Spleen (tissue), 11 donors: ENCODE measurements around the gene MLLT10. TPM values are rescaled to one million over a fixed set of nuclear protein-coding genes. Genes with fewer than 3 reads are reported as not detected.

ENCODE experiments used
- DNase-seq: peaks from one replicate; pipeline ENCODE4 v3.0.0-alpha.2; 2020
- H3K27ac ChIP-seq, 8 donors: fragments of 200-600 bp; sonication (generic) in 7 of 8; 1 replicate in 4 of 8; 2 replicates in 4 of 8; pipeline versions ENCODE4 v1.5.0 to v1.8.0; 2016 to 2021; ENCODE audit warnings: inconsistent platforms in 4 of 8, mild to moderate bottlenecking in 4 of 8, moderate library complexity in 1 of 8
- H3K27me3 ChIP-seq, 7 donors: fragments of 200-600 bp; sonication (generic) in 6 of 7; replicated peaks in 1 of 7; 1 replicate in 4 of 7; 2 replicates in 3 of 7; pipeline versions ENCODE4 v1.5.0 to v1.8.0; 2016 to 2021; ENCODE audit warnings: inconsistent platforms in 3 of 7, mild to moderate bottlenecking in 1 of 7
- H3K36me3 ChIP-seq, 6 donors: fragments of 200-600 bp; sonication (generic) in 5 of 6; 1 replicate in 4 of 6; 2 replicates in 2 of 6; pipeline versions ENCODE4 v1.5.0 to v1.8.0; 2016 to 2021; ENCODE audit warnings: inconsistent platforms in 2 of 6
- H3K4me1 ChIP-seq, 6 donors: fragments of 200-600 bp; sonication (generic) in 5 of 6; 1 replicate in 3 of 6; 2 replicates in 3 of 6; pipeline versions ENCODE4 v1.5.0 to v1.8.0; 2016 to 2021; ENCODE audit warnings: inconsistent platforms in 3 of 6
- H3K4me3 ChIP-seq, 8 donors: fragments of 200-600 bp; sonication (generic) in 7 of 8; 1 replicate in 4 of 8; 2 replicates in 4 of 8; pipeline versions ENCODE4 v1.5.0 to v1.8.0; 2016 to 2021; ENCODE audit warnings: inconsistent platforms in 4 of 8, mild to moderate bottlenecking in 4 of 8, moderate library complexity in 2 of 8
- H3K9me3 ChIP-seq, 8 donors: fragments of 200-600 bp; sonication (generic) in 7 of 8; 1 replicate in 4 of 8; 2 replicates in 4 of 8; pipeline versions ENCODE4 v1.5.0 to v1.8.0; 2016 to 2021; ENCODE audit warnings: inconsistent platforms in 4 of 8
- CTCF ChIP-seq, 11 experiments: fragments of 200-600 bp in 7 of 11; fragments of 450-650 bp in 4 of 11; sonication (generic) in 4 of 11; IDR thresholded peaks in 8 of 11; conservative IDR thresholded peaks in 3 of 11; 1 replicate in 7 of 11; 2 replicates in 4 of 11; pipeline versions ENCODE4 v1.4.0 to v1.8.0; 2016 to 2021; ENCODE audit warnings: antibody characterized with exemption in 11 of 11, inconsistent platforms in 4 of 11, mild to moderate bottlenecking in 1 of 11
- POLR2A ChIP-seq, 3 donors: fragments of 450-650 bp; IDR thresholded peaks; one replicate each; pipeline ENCODE4 v1.5.1; 2017; ENCODE audit warnings: antibody characterized with exemption in 3 of 3, mild to moderate bottlenecking in 1 of 3
- POLR2AphosphoS5 ChIP-seq, 3 donors: sonication (generic); formaldehyde crosslinking; IDR thresholded peaks; one replicate each; pipeline ENCODE4 v1.5.1; 2017; ENCODE audit warnings: antibody characterized with exemption in 3 of 3
- WGBS, 5 donors: extraction: QIAGEN DNeasy Blood & Tissue Kit in 3 of 5; methylation state at CpG; one replicate each; pipeline versions ENCODE4 v1.1.5 to v1.1.7; 2013 to 2018; 5-methylcytosine and 5-hydroxymethylcytosine counted together
- intact Hi-C: fragments of 100-400 bp; cut with DNase I; formaldehyde crosslinking; loops from one replicate; pipeline ENCODE4 v1.15.0; 2023; ENCODE audit warnings: low total_unique reads
- polyA plus RNA-seq, 3 donors: library from polyadenylated mRNA; stranded (reverse); fragments of 200-250 nt; gene quantifications; one replicate each; pipeline ENCODE4 v1.2.1, GENCODE V29; 2013
- total RNA-seq, 7 donors: library from RNA; depleted of rRNA in 3 of 7; stranded (reverse); fragments of >200 nt in 3 of 7; fragmentation: NEBNext Ultra II Directional in 4 of 7; extraction: Animal tissue kit (Norgen Biotek cat#: 25700) in 4 of 7; gene quantifications; one replicate each; pipeline versions ENCODE4 v1.1.0 to v1.2.1, GENCODE V29; 2016 to 2021
- donor health status: healthy with polysubstance abuse.
- donor health status: DM: no; HTN: no; CAD: no; lungs with moderate emphysema.
- donor health status: DM: no; HTN: no; CAD: no.
- donor health status: Bipolar disorder and iron deficiency.
- donor health status: healthy.
- donor health status: DM: no; HTN: no; CAD: no.
- donor health status: DM: yes; HTN: yes; CAD: no.

MLLT10 gene
- total and polyA plus RNA-seq, 10 donors = 9.5 to 58.1 (median 43.0) TPM

- no peak for TF ChIP-seq CTCF (IDR thresholded peaks at IDR 0.05 in 8 of 11, conservative IDR thresholded peaks at IDR 0.05 in 3 of 11)
- no peak for TF ChIP-seq POLR2A (IDR thresholded peaks at IDR 0.05)
- no peak for TF ChIP-seq POLR2AphosphoS5 (IDR thresholded peaks at IDR 0.05)
- H3K4me3 ChIP-seq = no peak overlapping the region
- intact Hi-C loops = no loop called here
- no peaks in the 10 kb centered on the region for H3K27me3 ChIP-seq
- H3K9me3 ChIP-seq = no peaks in the 10 kb centered on the region
- peaks cover 0 to 30% (median 4%) of the 10 kb centered on the region in 6 donors for H3K36me3 ChIP-seq
- no peak for DNase-seq
- 86 to 92% (median 89%) methylated on average over 25 to 26 of the region's 26 CpGs for WGBS, 5 donors
- H3K4me1 ChIP-seq = no peaks in the 10 kb centered on the region
- H3K27ac ChIP-seq = no peak overlapping the region
Measured at GRCh38 chr10:21751341-21752310, 217.6 kb downstream of the MLLT10 start.

GRCh38 chr10:21753497-21754270, 219.7 kb downstream of the MLLT10 start:
- Histone ChIP-seq H3K9me3 (no peaks in the 10 kb centered on the region), H3K27me3 (no peaks in the 10 kb centered on the region), H3K27ac (no peak overlapping the region), H3K4me1 (peaks cover 0 to 4% (median 0%) of the 10 kb centered on the region in 6 donors), H3K36me3 (peaks cover 0 to 48% (median 8%) of the 10 kb centered on the region in 6 donors), H3K4me3 (no peak overlapping the region)
- no peak for TF ChIP-seq CTCF (IDR thresholded peaks at IDR 0.05 in 8 of 11, conservative IDR thresholded peaks at IDR 0.05 in 3 of 11)
- TF ChIP-seq POLR2A (IDR thresholded peaks at IDR 0.05) = no peak
- peak in 1 of 3 donors; percentile 8 for TF ChIP-seq POLR2AphosphoS5 (IDR thresholded peaks at IDR 0.05)
- DNase-seq = no peak
- intact Hi-C loops = no loop called here
- 86 to 90% (median 88%) methylated on average over 18 of the region's 18 CpGs for WGBS, 5 donors

GRCh38 chr10:21754410-21755011, 220.5 kb downstream of the MLLT10 start:
- WGBS, 5 donors = 74 to 91% (median 82%) methylated on average over 9 to 10 of the region's 10 CpGs
- no peaks in the 10 kb centered on the region for H3K27me3 ChIP-seq
- no peak overlapping the region for H3K4me3 ChIP-seq
- TF ChIP-seq POLR2A (IDR thresholded peaks at IDR 0.05) (no peak), POLR2AphosphoS5 (IDR thresholded peaks at IDR 0.05) (no peak), CTCF (IDR thresholded peaks at IDR 0.05 in 8 of 11, conservative IDR thresholded peaks at IDR 0.05 in 3 of 11) (no peak)
- H3K36me3 ChIP-seq = peaks cover 0 to 57% (median 14%) of the 10 kb centered on the region in 6 donors
- intact Hi-C loops = no loop called here
- peaks cover 0 to 4% (median 0%) of the 10 kb centered on the region in 6 donors for H3K4me1 ChIP-seq
- H3K9me3 ChIP-seq = no peaks in the 10 kb centered on the region
- DNase-seq = no peak
- no peak overlapping the region for H3K27ac ChIP-seq
